Spinal cord (tissue), 10 donors: ENCODE measurements around the gene ICE2. TPM values are rescaled to one million over a fixed set of nuclear protein-coding genes. Genes with fewer than 3 reads are reported as not detected.

Experiments used
- DNase-seq, 6 donors: peaks; one replicate each; pipeline versions ENCODE4 v3.0.0 to v3.0.0-alpha.2; 2013 to 2015; ENCODE audit warnings: low spot score in 6 of 6, low read depth in 4 of 6
- H3K27ac ChIP-seq: one replicate; pipeline ENCODE4 v1.5.1; 2013; ENCODE audit warnings: low read depth, low read length, control low read depth
- H3K27me3 ChIP-seq: one replicate; pipeline ENCODE4 v1.6.1; 2013; ENCODE audit warnings: low read length; ENCODE audit not compliant: control insufficient read depth, insufficient read depth
- H3K36me3 ChIP-seq: one replicate; pipeline ENCODE4 v1.6.1; 2013; ENCODE audit warnings: low read length; ENCODE audit not compliant: control insufficient read depth, insufficient read depth
- H3K4me1 ChIP-seq: one replicate; pipeline ENCODE4 v1.6.1; 2013; ENCODE audit warnings: low read length; ENCODE audit not compliant: control insufficient read depth, insufficient read depth
- H3K4me3 ChIP-seq: one replicate; pipeline ENCODE4 v1.5.1; 2013; ENCODE audit warnings: low read depth, low read length, control low read depth
- H3K9me3 ChIP-seq: one replicate; pipeline ENCODE4 v1.6.1; 2013; ENCODE audit warnings: low read length; ENCODE audit not compliant: control insufficient read depth, insufficient read depth
- WGBS: methylation state at CpG from one replicate; pipeline ENCODE4 v1.1.5; 2013; ENCODE audit warnings: missing lambda C conversion rate; ENCODE audit not compliant: insufficient coverage; 5-methylcytosine and 5-hydroxymethylcytosine counted together
- polyA plus RNA-seq, 2 donors: library from polyadenylated mRNA; unstranded; fragments of 120-200 nt; gene quantifications; one replicate each; pipeline ENCODE4 v1.2.1, GENCODE V29; 2013; ENCODE audit not compliant: insufficient read length in 2 of 2
- total RNA-seq, 2 donors: library from RNA; depleted of rRNA in 1 of 2; stranded (reverse); fragments of 120-200 nt in 1 of 2; fragments of >200 nt in 1 of 2; gene quantifications; one replicate each; pipeline versions ENCODE4 v1.2.3 to v1.2.4, GENCODE V29; 2013 to 2014
- donor health status: healthy.

Gene ICE2
- total and polyA plus RNA-seq, 4 donors = 38.7 to 63.8 (median 44.1) TPM

DNA sequence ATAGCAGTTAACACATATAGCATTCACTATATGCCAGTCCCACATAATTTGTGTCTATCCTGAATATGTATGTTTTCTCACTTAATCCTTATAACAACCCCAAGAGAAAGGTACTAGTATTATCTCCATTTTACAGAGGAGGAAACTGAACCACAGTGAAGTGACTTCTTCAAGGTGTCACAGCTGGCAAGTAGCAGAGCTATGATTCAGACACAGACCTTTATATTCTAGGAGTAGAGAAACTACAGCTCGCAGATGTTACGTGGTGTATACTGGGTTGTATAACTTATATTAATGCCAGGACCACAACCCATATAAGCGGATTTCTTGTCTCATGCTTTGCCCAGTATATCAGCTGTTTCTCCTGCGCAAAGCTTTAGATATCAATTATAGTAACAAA lies 29.5 kb upstream of the ICE2 start:
- Histone ChIP-seq H3K9me3 (no peaks in the 10 kb centered on the region), H3K4me1 (no peaks in the 10 kb centered on the region), H3K4me3 (no peak overlapping the region), H3K27me3 (no peaks in the 10 kb centered on the region), H3K36me3 (peaks cover 9% of the 10 kb centered on the region), H3K27ac (no peak overlapping the region)
- no peak for DNase-seq
- WGBS = 100% methylated on average over 1 of the region's 4 CpGs

DNA sequence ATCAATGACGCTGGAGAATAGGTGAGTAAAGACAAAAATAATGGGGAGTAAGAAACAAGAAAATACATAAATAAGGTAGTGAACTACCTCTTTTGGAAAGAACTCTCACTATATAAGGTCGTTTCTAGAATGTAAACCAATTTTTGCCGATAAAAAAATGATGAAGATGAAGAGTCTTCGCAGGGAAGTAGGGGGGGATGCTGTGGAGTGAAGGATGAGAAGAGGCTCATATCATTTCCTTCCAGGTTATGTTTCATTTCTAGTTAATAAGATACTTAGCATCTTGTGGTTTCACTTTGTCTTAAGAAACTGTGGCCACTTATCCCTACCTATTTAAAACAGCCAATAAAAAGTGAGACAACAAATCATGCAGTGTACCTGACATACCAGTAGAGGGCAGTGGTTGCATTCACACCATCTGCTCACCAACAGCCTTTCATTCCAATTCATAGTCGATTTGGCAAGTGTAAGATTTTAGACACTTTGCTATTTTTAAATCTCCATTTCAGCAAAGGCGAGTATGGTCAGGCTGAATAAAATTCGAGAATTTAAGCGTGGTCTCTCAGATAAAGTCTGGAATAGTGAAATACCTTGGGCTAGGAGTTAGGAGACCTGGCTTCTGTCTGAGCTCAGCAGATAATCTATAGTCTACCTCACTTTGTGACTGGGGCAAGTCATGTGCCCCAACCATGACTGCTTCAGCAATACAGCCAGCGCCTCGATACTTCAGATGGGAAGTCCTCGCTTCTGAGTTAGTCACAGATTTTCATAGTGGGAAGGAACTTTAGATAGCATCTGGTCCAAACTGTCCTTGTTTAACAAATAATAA lies 28.9 kb upstream of the ICE2 start:
- H3K27me3 ChIP-seq = no peaks in the 10 kb centered on the region
- H3K4me1 ChIP-seq = no peaks in the 10 kb centered on the region
- peaks cover 9% of the 10 kb centered on the region for H3K36me3 ChIP-seq
- WGBS = 40% methylated on average over 5 of the region's 11 CpGs
- DNase-seq = peak in 5 of 6 donors; percentile 40 to 92 (median 48)
- no peak overlapping the region for H3K27ac ChIP-seq
- H3K4me3 ChIP-seq = no peak overlapping the region
- no peaks in the 10 kb centered on the region for H3K9me3 ChIP-seq

DNA sequence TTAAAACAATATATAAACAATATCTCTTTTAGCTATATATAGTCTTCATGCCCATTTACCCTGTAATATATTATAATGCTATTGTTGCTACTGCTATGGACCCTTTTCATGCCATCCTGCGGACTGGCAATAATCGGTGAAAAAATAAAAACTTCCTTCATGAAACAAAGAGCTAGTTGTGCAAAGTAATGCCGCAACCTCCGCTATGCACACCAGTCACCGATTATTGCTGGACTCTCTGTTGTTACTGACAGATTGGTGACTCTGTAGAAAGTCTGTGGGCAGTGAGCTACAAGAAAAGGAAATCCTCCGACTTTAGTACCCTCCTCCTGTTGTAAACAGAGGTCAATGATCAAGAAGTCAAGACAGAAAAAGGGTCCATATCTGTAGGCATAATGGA lies 17.9 kb upstream of the ICE2 start:
- Histone ChIP-seq H3K27ac (no peak overlapping the region), H3K9me3 (no peaks in the 10 kb centered on the region), H3K27me3 (no peaks in the 10 kb centered on the region), H3K4me1 (no peaks in the 10 kb centered on the region), H3K4me3 (no peak overlapping the region), H3K36me3 (peaks cover 5% of the 10 kb centered on the region)
- WGBS = 46% methylated on average over 3 of the region's 6 CpGs
- DNase-seq = no peak

DNA sequence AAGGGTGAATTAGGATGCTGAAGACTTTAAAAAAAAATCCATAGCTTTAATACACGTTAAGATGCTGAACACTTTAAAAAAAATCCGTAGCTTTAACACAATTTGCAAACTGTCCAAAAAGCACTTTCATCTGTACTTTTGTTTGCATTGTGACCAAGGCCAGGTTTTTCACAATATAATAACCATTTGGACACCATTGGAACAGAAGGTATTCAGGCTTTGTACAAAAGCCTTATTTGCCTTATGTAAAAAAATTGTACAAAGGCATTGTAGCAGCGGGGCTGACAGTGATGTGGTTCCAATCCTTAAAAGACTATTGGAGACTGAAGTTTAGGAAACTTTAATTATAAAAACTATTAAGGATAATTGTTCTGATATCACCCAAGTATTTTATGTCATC lies 15.2 kb upstream of the ICE2 start:
- WGBS = 80% methylated on average over 1 of the region's 3 CpGs
- DNase-seq = no peak
- no peaks in the 10 kb centered on the region for H3K9me3 ChIP-seq
- peaks cover 2% of the 10 kb centered on the region for H3K36me3 ChIP-seq
- no peaks in the 10 kb centered on the region for H3K4me1 ChIP-seq
- H3K27ac ChIP-seq = no peak overlapping the region
- H3K27me3 ChIP-seq = no peaks in the 10 kb centered on the region
- no peak overlapping the region for H3K4me3 ChIP-seq

DNA sequence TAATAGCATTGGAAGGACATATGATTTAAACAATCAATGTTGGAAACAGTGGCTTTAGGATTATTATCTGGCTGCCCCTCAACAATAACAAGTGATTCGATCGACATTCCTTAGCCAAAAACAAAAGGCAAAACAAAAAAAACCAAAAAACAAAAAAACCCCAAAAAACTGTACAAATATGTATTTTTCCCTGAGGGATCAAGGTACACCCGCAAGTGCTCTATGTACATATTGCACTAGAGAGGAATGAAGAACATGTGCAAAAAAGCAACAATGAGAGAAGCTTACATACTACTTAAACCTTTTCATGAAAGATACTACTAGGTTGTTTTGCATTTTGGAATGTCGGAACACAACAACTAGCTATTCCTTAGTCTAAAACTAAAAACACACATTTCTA lies 14.2 kb upstream of the ICE2 start:
- no peak for DNase-seq
- Histone ChIP-seq H3K4me1 (no peaks in the 10 kb centered on the region), H3K36me3 (peaks cover 2% of the 10 kb centered on the region), H3K4me3 (no peak overlapping the region), H3K27me3 (no peaks in the 10 kb centered on the region), H3K27ac (no peak overlapping the region), H3K9me3 (no peaks in the 10 kb centered on the region)
- WGBS = 82% methylated on average over 2 of the region's 4 CpGs

DNA sequence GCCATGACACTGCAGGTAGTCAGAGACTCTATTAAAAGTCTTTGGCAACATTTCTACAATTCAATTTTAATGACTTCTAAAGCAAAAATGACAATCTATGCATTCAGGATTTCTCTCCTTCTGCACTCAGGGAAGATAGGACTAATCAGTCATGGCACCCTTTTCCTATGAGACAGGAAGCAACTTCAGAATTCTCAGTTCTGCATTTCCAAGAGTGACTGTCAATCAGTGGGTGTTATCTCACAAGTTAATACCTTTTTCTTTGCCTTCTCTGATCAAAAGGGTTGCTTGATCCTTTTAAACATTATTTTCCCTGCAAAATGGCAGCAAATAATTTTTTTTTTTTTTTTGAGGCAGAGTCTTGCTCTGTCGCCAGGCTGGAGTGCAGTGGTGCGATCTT lies 7.8 kb upstream of the ICE2 start:
- WGBS = 92% methylated on average over 2 of the region's 2 CpGs

DNA sequence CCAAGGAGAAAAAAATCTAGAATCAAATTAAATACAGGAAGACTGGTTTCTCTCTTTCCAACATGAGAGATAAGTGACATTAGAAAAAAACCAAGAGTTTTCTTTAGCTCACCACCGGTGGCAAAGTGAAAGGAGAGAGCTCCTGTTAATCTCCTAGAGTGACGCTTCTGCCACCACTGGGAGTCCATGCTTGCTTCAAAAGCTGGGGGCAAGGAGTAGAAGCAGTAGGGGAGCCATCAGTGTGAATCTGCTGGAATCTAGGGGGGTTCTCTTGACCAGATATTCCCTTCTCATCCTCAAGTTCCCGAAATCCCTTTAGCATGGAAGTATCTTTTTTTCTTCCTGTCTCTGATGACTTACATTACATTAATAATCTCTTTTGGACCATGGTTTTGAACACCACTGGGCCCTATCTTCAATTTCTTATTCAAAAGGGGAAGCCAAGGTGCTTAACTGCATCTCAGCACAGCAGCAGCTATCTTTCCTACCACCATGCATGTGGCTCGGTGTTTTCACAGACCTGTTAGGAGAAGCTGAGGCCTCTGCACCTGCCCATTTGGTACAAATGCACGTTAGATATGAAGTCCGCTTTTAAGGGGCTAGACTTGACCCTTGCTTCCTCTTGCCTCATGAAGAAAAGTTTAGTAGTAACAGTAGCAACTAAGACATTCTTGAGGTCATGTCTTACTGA lies 6.6 kb upstream of the ICE2 start:
- H3K27me3 ChIP-seq = no peaks in the 10 kb centered on the region
- 77% methylated on average over 5 of the region's 6 CpGs for WGBS
- DNase-seq = no peak
- no peak overlapping the region for H3K27ac ChIP-seq
- no peak overlapping the region for H3K4me3 ChIP-seq
- H3K36me3 ChIP-seq = no peaks in the 10 kb centered on the region
- no peaks in the 10 kb centered on the region for H3K4me1 ChIP-seq
- no peaks in the 10 kb centered on the region for H3K9me3 ChIP-seq

More for the DNA sequence above, 7.8 kb upstream of the ICE2 start:
- no peak for DNase-seq
- no peak overlapping the region for H3K27ac ChIP-seq
- no peak overlapping the region for H3K4me3 ChIP-seq
- H3K4me1 ChIP-seq = no peaks in the 10 kb centered on the region
- H3K9me3 ChIP-seq = no peaks in the 10 kb centered on the region
- H3K36me3 ChIP-seq = no peaks in the 10 kb centered on the region
- H3K27me3 ChIP-seq = no peaks in the 10 kb centered on the region

DNA sequence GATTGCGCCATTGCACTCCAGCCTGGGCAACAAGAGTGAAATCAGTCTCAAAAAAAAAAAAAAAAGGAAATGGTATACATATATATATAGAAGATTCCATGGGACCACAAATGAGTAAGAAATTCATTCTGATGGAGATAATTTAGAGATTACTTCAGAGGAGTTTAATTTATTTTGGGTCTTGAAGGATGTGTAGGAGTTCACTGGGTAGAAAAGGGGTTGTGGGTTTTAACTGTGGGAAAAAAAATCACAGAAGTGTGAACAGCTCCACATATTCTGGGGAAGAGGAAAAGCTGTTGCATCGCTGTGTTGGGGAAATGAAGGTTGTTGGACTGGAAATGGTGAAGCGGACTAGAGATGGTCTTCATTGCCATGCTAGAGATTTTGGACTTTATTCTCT lies 4.1 kb upstream of the ICE2 start:
- H3K9me3 ChIP-seq = no peaks in the 10 kb centered on the region
- no peaks in the 10 kb centered on the region for H3K36me3 ChIP-seq
- H3K4me3 ChIP-seq = no peak overlapping the region
- H3K27ac ChIP-seq = no peak overlapping the region
- DNase-seq = no peak
- 100% methylated on average over 2 of the region's 3 CpGs for WGBS
- no peaks in the 10 kb centered on the region for H3K27me3 ChIP-seq
- H3K4me1 ChIP-seq = no peaks in the 10 kb centered on the region

DNA sequence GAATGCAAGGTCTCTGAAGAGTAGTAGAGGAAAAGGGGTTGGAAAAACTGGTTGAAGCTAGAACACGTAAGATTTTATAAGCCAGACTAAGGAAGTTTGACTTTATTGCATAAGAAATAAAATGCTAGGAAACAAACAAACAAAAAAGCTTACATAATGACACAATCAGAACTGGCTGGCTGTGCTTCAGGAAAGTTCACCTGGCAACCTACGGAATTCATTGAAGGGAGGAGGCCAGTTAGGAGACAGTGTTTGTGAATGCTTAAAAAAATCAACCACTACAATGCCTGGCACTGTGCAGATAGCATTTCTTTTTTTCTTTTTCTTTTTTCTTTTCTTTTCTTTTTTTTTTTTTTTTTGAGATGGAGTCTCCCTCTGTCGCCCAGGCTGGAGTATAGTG lies 1.9 kb upstream of the ICE2 start:
- Histone ChIP-seq H3K36me3 (no peaks in the 10 kb centered on the region), H3K9me3 (no peaks in the 10 kb centered on the region), H3K27me3 (no peaks in the 10 kb centered on the region), H3K4me1 (peaks cover 4% of the 10 kb centered on the region), H3K27ac (no peak overlapping the region), H3K4me3 (no peak overlapping the region)
- DNase-seq = no peak
- WGBS = no CpG with 5 or more reads among the region's 3 CpGs

DNA sequence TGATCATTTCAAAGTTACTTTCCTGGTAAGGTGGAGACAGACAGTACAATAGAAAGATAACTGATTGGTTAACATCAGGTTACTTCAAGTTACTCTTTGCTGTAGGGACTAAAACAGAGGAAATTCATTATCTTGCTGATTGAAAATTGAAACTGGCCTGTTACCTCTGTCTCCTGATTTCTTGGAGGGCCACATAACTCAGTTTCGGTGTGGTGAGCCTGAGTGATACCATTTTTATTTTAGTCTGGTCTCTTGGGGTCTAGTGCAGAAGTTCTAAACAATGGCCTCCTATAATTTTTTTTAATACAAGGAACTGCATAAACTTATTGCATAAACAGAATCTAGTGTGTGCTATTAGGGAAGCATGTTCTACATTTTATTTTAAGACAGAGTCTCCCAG lies 1.2 kb upstream of the ICE2 start:
- no CpG with 5 or more reads among the region's 1 CpG for WGBS
- no peak overlapping the region for H3K27ac ChIP-seq
- H3K4me3 ChIP-seq = no peak overlapping the region

More for the DNA sequence above, 1.2 kb upstream of the ICE2 start:
- Histone ChIP-seq H3K36me3 (no peaks in the 10 kb centered on the region), H3K4me1 (peaks cover 4% of the 10 kb centered on the region), H3K27me3 (no peaks in the 10 kb centered on the region), H3K9me3 (no peaks in the 10 kb centered on the region)
- DNase-seq = no peak
